Immature natural killer cell (primary cell): ENCODE data around the gene LARP4. TPM values are rescaled to one million over a fixed set of nuclear protein-coding genes. Genes with fewer than 3 reads are reported as not detected.
"Not testable (repeated sequence)": the region's sequence is repeated elsewhere in the genome, so short reads cannot be mapped to it uniquely, and the experiment has no call there.

Source experiments
- DNase-seq, 3 donors: peaks; one replicate each; pipeline ENCODE4 v3.0.0; 2022; ENCODE audit warnings: mixed read lengths in 1 of 3
- H3K27ac Mint-ChIP-seq, 6 donors: one replicate each; pipeline ENCODE4 v1.8.0; 2020; ENCODE audit warnings: mixed read lengths in 6 of 6, mild to moderate bottlenecking in 5 of 6, inconsistent platforms in 4 of 6, moderate library complexity in 3 of 6
- H3K27me3 Mint-ChIP-seq, 3 donors: one replicate each; pipeline ENCODE4 v1.8.0; 2020 to 2021; ENCODE audit warnings: low read depth in 3 of 3, mild to moderate bottlenecking in 3 of 3, mixed read lengths in 3 of 3, moderate library complexity in 3 of 3, inconsistent platforms in 1 of 3
- H3K36me3 Mint-ChIP-seq, 3 donors: one replicate each; pipeline ENCODE4 v1.8.0; 2020; ENCODE audit warnings: mixed read lengths in 3 of 3, inconsistent platforms in 2 of 3, mild to moderate bottlenecking in 2 of 3
- H3K4me1 Mint-ChIP-seq, 2 donors: one replicate each; pipeline ENCODE4 v1.8.0; 2020; ENCODE audit warnings: inconsistent platforms in 2 of 2, mild to moderate bottlenecking in 2 of 2, mixed read lengths in 2 of 2, moderate library complexity in 1 of 2
- H3K4me3 Mint-ChIP-seq, 5 donors: one replicate each; pipeline ENCODE4 v1.8.0; 2020; ENCODE audit warnings: mild to moderate bottlenecking in 5 of 5, mixed read lengths in 5 of 5, inconsistent platforms in 3 of 5, moderate library complexity in 3 of 5
- H3K9me3 Mint-ChIP-seq, 6 donors: one replicate each; pipeline ENCODE4 v1.8.0; 2020; ENCODE audit warnings: mild to moderate bottlenecking in 6 of 6, mixed read lengths in 6 of 6, inconsistent platforms in 4 of 6, moderate library complexity in 3 of 6
- polyA plus RNA-seq, 3 donors: library from polyadenylated mRNA; unstranded; fragments of 300-500 nt; fragmentation: Illumina TruSeq; gene quantifications; one replicate each; pipeline ENCODE4 v1.2.3, GENCODE V29; 2021

Gene LARP4
- polyA plus RNA-seq, 3 donors from 2014 or later: 11.2 to 18.2 (median 11.2) TPM

- no peak overlapping the region for H3K27ac Mint-ChIP-seq
- no peaks in the 10 kb centered on the region for H3K36me3 Mint-ChIP-seq
- no peak overlapping the region for H3K4me3 Mint-ChIP-seq
- no peaks in the 10 kb centered on the region for H3K9me3 Mint-ChIP-seq
- H3K27me3 Mint-ChIP-seq: peaks cover 0 to 2% (median 2%) of the 10 kb centered on the region in 3 donors
- no peaks in the 10 kb centered on the region for H3K4me1 Mint-ChIP-seq
- DNase-seq: no peak
Observed at GRCh38 chr12:50387487-50387886, 13.2 kb upstream of the LARP4 start.

DNA sequence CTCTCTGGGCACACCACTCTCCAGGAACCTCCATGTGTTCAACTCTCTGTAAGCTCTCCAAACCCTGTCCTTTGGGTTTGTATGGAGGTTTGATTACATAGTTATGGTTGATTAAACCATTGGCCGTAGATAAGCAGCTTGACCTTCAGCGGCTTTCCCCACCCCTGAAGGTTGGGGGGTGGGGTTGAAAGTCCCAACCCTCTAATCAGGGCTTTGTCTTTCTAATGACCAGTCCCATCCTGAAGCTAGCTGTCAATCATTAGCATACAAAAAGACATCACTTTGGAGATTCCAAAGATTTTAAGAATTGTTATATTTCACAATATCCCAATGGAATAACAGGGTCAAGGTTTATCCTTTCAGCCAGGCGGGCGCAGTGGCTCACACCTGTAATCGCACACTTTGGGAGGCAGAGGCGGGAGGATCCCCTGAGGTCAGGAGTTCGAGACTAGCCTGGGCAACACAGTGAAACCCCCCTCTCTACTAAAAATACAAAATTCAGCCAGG, 12.7 kb upstream of the LARP4 start:
- no peak overlapping the region for H3K4me3 Mint-ChIP-seq
- H3K4me1 Mint-ChIP-seq: no peaks in the 10 kb centered on the region
- H3K27me3 Mint-ChIP-seq: peaks cover 0 to 2% (median 2%) of the 10 kb centered on the region in 3 donors
- no peaks in the 10 kb centered on the region for H3K36me3 Mint-ChIP-seq
- no peak for DNase-seq
- no peaks in the 10 kb centered on the region for H3K9me3 Mint-ChIP-seq
- H3K27ac Mint-ChIP-seq: no peak overlapping the region

DNA sequence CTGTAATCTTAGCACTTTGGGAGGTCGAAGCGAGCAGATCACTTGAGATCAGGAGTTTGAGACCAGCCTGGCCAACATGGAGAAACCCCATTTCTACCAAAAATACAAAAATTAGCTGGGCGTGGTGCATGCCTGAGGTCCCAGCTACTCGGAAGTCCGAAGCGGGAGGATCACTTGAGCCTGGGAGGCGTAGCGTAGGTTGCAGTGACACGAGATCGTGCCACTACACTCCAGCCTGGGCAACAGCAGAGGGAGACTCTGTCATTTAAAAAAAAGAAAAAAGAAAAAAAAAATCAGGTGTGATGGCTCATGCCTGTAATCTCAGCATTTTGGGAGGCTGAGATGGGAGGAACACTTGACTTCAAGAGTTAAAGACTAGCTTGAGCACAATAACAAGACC, 11.9 kb upstream of the LARP4 start:
- H3K9me3 Mint-ChIP-seq, H3K27me3 Mint-ChIP-seq, H3K4me1 Mint-ChIP-seq, DNase-seq, H3K4me3 Mint-ChIP-seq, H3K36me3 Mint-ChIP-seq, H3K27ac Mint-ChIP-seq: not testable (repeated sequence)

DNA sequence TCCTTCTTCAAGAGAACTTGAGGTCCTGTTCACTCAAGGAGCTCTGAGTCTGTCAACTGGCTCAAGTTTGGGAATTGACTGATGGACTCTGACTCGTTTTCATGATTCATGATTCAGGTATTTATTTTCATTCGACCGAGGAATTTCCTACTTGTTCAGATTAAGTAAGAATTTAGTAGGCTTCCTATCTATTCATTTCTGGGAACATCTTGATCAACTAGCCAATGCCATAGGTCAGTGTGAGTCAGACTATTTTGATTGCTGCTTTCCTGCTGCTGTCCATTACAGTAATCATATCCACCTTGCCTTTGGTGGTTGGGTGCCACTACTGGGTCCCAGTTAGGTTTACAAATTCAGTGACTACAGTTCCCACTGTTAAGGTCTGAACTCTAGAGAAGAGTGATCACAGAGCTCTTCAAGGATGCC, 10.4 kb upstream of the LARP4 start:
- H3K27ac Mint-ChIP-seq: no peak overlapping the region
- DNase-seq: no peak
- H3K4me3 Mint-ChIP-seq: no peak overlapping the region
- H3K9me3 Mint-ChIP-seq: no peaks in the 10 kb centered on the region
- no peaks in the 10 kb centered on the region for H3K36me3 Mint-ChIP-seq
- H3K4me1 Mint-ChIP-seq: no peaks in the 10 kb centered on the region
- H3K27me3 Mint-ChIP-seq: peaks cover 0 to 4% (median 2%) of the 10 kb centered on the region in 3 donors

- no peak overlapping the region for H3K27ac Mint-ChIP-seq
- H3K27me3 Mint-ChIP-seq: peaks cover 0 to 5% (median 4%) of the 10 kb centered on the region in 3 donors
- no peaks in the 10 kb centered on the region for H3K36me3 Mint-ChIP-seq
- no peaks in the 10 kb centered on the region for H3K9me3 Mint-ChIP-seq
- DNase-seq: no peak
- H3K4me3 Mint-ChIP-seq: no peak overlapping the region
- no peaks in the 10 kb centered on the region for H3K4me1 Mint-ChIP-seq
Observed at GRCh38 chr12:50394469-50395029, 6.1 kb upstream of the LARP4 start.

DNA sequence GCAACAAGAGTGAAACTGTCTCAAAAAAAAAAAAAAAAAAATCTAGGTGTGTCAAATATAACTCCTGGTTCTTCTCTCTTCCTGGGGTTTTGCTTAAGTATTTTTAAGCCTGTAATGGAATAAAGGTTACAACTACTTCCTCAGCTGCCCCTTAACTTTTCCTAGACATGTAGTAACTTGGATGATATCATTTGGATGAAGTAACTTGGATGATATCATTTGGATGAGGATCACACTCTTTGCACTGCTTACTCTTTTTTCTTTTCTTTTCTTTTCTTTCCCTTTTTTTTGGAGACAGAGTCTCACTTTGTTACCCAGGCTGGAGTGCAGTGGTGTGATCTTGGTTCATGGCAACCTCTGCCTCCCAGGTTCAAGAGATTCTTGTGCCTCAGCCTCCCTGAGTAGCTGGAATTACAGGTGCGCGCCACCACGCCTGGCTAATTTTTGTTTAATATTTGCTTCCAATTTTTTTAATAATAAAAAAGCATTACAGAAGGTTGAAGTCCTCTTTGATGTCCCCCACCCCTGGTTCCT, 3.5 kb upstream of the LARP4 start:
- Mint-ChIP-seq H3K27ac (no peak overlapping the region), H3K4me1 (peaks cover 21 to 23% of the 10 kb centered on the region in 2 donors), H3K4me3 (no peak overlapping the region), H3K36me3 (no peaks in the 10 kb centered on the region), H3K27me3 (peaks cover 3 to 9% (median 6%) of the 10 kb centered on the region in 3 donors), H3K9me3 (no peaks in the 10 kb centered on the region)
- DNase-seq: no peak

- Mint-ChIP-seq H3K4me1 (peaks cover 29 to 38% of the 10 kb centered on the region in 2 donors), H3K4me3 (peak overlapping the region in 4 of 5 donors; percentile 40 to 65 (median 60)), H3K27me3 (peaks cover 4 to 11% (median 6%) of the 10 kb centered on the region in 3 donors), H3K27ac (no peak overlapping the region), H3K9me3 (no peaks in the 10 kb centered on the region), H3K36me3 (no peaks in the 10 kb centered on the region)
- DNase-seq: no peak
Observed at GRCh38 chr12:50398931-50399330, 1.8 kb upstream of the LARP4 start.

GRCh38 chr12:50400104-50400637, 514 bp upstream of the LARP4 start:
- peak overlapping the region; percentile 93 to 100 (median 95) for H3K4me3 Mint-ChIP-seq
- H3K27ac Mint-ChIP-seq: peak overlapping the region; percentile 88 to 97 (median 94)
- no peak for DNase-seq
- H3K27me3 Mint-ChIP-seq: peaks cover 4 to 11% (median 6%) of the 10 kb centered on the region in 3 donors
- H3K9me3 Mint-ChIP-seq: no peaks in the 10 kb centered on the region
- H3K36me3 Mint-ChIP-seq: no peaks in the 10 kb centered on the region
- peaks cover 31 to 38% of the 10 kb centered on the region in 2 donors for H3K4me1 Mint-ChIP-seq

DNA sequence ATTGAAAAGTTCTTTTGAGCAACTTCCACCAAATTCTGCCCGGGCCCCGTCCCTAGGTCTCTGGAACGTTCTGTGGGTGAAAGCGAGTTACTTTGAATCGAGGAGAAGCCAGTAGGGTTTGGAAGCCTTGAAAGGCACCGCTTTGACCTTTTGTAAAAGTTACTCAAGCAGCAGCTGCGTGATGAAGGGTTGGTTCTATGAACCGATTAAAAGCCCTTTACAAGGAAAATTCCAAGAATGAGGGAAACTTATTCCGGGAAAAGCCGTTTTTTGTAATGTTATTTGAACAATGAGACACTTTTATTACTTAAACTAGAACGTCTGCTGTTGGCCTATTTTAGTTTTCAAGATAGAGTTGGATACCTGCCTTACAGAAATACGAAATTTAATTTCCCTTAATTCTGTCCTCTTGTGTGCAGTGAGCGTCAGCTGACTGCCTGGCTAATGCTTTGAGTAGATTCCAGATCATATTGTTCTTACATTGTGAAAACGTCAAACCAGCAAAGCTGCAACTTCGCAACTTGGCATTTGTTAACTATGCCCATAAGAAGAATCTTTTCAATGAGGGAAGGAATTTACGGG, 906 bp downstream of the LARP4 start:
- Mint-ChIP-seq H3K9me3 (no peaks in the 10 kb centered on the region), H3K27ac (peak overlapping the region; percentile 88 to 97 (median 94)), H3K4me3 (peak overlapping the region; percentile 93 to 100 (median 95)), H3K27me3 (peaks cover 5 to 9% (median 6%) of the 10 kb centered on the region in 3 donors), H3K4me1 (peaks cover 31 to 38% of the 10 kb centered on the region in 2 donors), H3K36me3 (no peaks in the 10 kb centered on the region)
- DNase-seq: no peak

- H3K4me3 Mint-ChIP-seq: peak overlapping the region; percentile 93 to 100 (median 95)
- peak overlapping the region in 4 of 6 donors; percentile 9 to 95 (median 53) for H3K27ac Mint-ChIP-seq
- peaks cover 32 to 38% of the 10 kb centered on the region in 2 donors for H3K4me1 Mint-ChIP-seq
- no peaks in the 10 kb centered on the region for H3K36me3 Mint-ChIP-seq
- peaks cover 5 to 9% (median 6%) of the 10 kb centered on the region in 3 donors for H3K27me3 Mint-ChIP-seq
- H3K9me3 Mint-ChIP-seq: no peaks in the 10 kb centered on the region
- no peak for DNase-seq
Observed at GRCh38 chr12:50402264-50403000, 1.7 kb downstream of the LARP4 start.

DNA sequence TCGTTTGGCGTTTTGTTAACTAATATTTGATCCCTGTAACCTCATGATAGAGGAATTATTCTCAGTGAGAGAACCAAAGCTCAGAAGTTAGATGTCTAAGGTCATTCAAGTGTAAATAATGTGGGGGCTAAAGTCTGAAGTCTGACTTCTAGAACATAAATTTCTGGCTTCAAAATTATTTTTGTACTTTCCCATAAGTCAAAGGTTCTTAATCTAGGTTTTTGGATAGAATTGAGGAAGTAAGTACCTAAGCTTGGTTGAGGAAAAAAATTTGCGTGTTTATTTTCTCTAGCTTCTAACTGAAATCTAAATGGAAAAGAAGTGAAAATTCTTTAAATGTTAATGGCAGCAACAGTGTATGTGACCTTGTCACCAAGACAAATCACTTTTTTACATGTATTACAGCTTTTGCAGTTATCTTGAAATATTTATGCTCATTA, 2.3 kb downstream of the LARP4 start:
- H3K27ac Mint-ChIP-seq: peak overlapping the region in 1 of 6 donors; percentile 13
- H3K4me3 Mint-ChIP-seq: peak overlapping the region; percentile 93 to 100 (median 95)
- peaks cover 0 to 3% (median 0%) of the 10 kb centered on the region in 3 donors for H3K36me3 Mint-ChIP-seq
- H3K27me3 Mint-ChIP-seq: peaks cover 5 to 6% (median 6%) of the 10 kb centered on the region in 3 donors
- peaks cover 0 to 2% (median 0%) of the 10 kb centered on the region in 6 donors for H3K9me3 Mint-ChIP-seq
- H3K4me1 Mint-ChIP-seq: peaks cover 32 to 43% of the 10 kb centered on the region in 2 donors
- DNase-seq: no peak

DNA sequence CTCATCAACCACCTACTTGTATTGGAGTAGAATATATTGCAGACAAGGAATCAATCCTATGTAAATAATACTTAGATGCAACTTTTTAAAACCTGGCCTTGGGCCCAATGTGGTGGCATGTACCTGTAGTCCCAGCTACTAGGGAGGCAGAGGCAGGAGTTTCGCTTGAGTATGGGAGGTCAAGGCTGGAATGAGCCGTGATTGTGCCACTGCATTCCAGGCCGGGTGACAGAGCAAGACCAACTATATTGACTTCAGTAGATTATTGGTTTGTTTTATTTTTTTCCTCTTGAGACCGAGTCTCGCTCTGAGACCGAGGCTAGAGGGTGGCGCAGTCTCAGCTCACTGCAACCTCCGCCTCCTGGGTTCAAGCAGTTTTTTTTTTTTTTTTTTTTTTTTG, 3.6 kb downstream of the LARP4 start:
- Mint-ChIP-seq H3K27me3 (peaks cover 3 to 6% (median 6%) of the 10 kb centered on the region in 3 donors), H3K36me3 (peaks cover 0 to 3% (median 0%) of the 10 kb centered on the region in 3 donors), H3K9me3 (peaks cover 0 to 2% (median 0%) of the 10 kb centered on the region in 6 donors), H3K4me1 (peaks cover 34 to 49% of the 10 kb centered on the region in 2 donors), H3K4me3 (no peak overlapping the region), H3K27ac (no peak overlapping the region)
- DNase-seq: no peak

DNA sequence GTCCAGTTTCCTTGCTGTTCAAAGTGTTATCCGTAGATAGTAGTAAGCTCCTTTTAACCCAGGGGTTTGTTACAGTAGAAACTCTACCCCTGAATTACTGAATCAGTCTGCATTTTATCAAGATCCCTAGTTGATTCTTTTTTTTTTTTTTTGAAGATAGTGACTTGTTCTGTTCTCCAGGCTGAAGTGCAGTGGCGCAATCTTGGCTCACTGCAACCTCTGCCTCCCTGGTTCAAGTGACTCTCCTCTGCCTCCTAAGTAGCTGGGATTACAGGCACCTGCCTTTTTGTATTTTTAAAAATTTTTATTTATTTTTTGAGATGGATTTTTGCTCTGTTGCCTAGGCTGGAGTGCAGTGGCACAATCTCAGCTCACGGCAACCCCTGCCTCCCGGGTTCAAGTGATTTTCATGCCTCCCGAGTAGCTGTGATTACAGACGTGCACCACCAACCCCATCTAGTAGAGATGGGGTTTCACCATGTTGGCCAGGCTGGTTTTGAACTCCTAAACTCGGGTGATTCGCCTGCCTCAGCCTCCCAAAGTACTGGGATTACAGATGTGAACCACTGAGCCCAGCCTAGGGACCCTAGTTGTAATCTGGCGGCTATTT, 10.5 kb downstream of the LARP4 start:
- H3K27me3 Mint-ChIP-seq: peaks cover 0 to 3% (median 0%) of the 10 kb centered on the region in 3 donors
- peaks cover 17 to 41% of the 10 kb centered on the region in 2 donors for H3K4me1 Mint-ChIP-seq

More for the DNA sequence above, 10.5 kb downstream of the LARP4 start:
- no peak overlapping the region for H3K27ac Mint-ChIP-seq
- peaks cover 0 to 3% (median 0%) of the 10 kb centered on the region in 3 donors for H3K36me3 Mint-ChIP-seq
- peaks cover 0 to 2% (median 0%) of the 10 kb centered on the region in 6 donors for H3K9me3 Mint-ChIP-seq
- H3K4me3 Mint-ChIP-seq: no peak overlapping the region
- DNase-seq: no peak
